HEK293T (cell line): ENCODE data around the gene ARL4A.

ENCODE experiments used
- ARNT ChIP-seq: fragments of 450-650 bp; IDR thresholded peaks from 2 replicates; pipeline ENCODE4 v1.6.1; 2017; ENCODE audit warnings: mild to moderate bottlenecking
- ELF4 ChIP-seq: fragments of 450-650 bp; IDR thresholded peaks from 2 replicates; pipeline ENCODE4 v1.6.1; 2017; ENCODE audit warnings: antibody characterized with exemption
- FOXA1 ChIP-seq: fragments of 450-650 bp; IDR thresholded peaks from 2 replicates; pipeline ENCODE4 v1.6.1; 2016; ENCODE audit warnings: mild to moderate bottlenecking
- SP1 ChIP-seq: fragments of 450-650 bp; IDR thresholded peaks from 2 replicates; pipeline ENCODE4 v1.6.1; 2017
- SUZ12 ChIP-seq: fragments of 450-650 bp; IDR thresholded peaks from 2 replicates; pipeline ENCODE4 v1.6.1; 2016; ENCODE audit warnings: mild to moderate bottlenecking
- TARDBP ChIP-seq: fragments of 450-650 bp; IDR thresholded peaks from 2 replicates; pipeline ENCODE4 v1.6.1; 2016

- TF ChIP-seq FOXA1 (no peak), SUZ12 (no peak), ELF4 (no peak), TARDBP (no peak), ARNT (no peak), SP1 (no peak)
Measured at GRCh38 chr7:12716134-12716681, 28.8 kb downstream of the ARL4A start.
